ENCODE data around the gene ANKRD36.
"Not testable (repeated sequence)": the region's sequence is repeated elsewhere in the genome, so short reads cannot be mapped to it uniquely, and the experiment has no call there.

- TF ChIP-seq TARDBP (IDR thresholded peaks at IDR 0.05; ENCODE audit: borderline replicate concordance); RELA (IDR thresholded peaks at IDR 0.05; ENCODE audit: borderline replicate concordance, partially characterized antibody); KAT2A (conservative IDR thresholded peaks at IDR 0.05; ENCODE audit: control insufficient read depth, low read depth, low read length); ZNF24 (IDR thresholded peaks at IDR 0.05); CBFB (IDR thresholded peaks at IDR 0.05; ENCODE audit: low read depth); YY1 (IDR thresholded peaks at IDR 0.05; ENCODE audit: low read depth, low read length); IRF4 (IDR thresholded peaks at IDR 0.05; ENCODE audit: low read depth, low read length); HCFC1 (IDR thresholded peaks at IDR 0.05; ENCODE audit: low read length); TAF1 (IDR thresholded peaks at IDR 0.05; ENCODE audit: borderline replicate concordance, low read depth, low read length); IKZF1 (conservative IDR thresholded peaks at IDR 0.05); EP300 (IDR thresholded peaks at IDR 0.05; ENCODE audit: borderline replicate concordance in 1 of 2, control insufficient read depth in 1 of 2, low read depth in 2 of 2, low read length in 2 of 2); ASH2L (IDR thresholded peaks at IDR 0.05; ENCODE audit: borderline replicate concordance, low read depth); ZNF274 (IDR thresholded peaks at IDR 0.05; ENCODE audit: insufficient read depth, insufficient read length): not testable (repeated sequence)
- TF ChIP-seq, protein P1, sequence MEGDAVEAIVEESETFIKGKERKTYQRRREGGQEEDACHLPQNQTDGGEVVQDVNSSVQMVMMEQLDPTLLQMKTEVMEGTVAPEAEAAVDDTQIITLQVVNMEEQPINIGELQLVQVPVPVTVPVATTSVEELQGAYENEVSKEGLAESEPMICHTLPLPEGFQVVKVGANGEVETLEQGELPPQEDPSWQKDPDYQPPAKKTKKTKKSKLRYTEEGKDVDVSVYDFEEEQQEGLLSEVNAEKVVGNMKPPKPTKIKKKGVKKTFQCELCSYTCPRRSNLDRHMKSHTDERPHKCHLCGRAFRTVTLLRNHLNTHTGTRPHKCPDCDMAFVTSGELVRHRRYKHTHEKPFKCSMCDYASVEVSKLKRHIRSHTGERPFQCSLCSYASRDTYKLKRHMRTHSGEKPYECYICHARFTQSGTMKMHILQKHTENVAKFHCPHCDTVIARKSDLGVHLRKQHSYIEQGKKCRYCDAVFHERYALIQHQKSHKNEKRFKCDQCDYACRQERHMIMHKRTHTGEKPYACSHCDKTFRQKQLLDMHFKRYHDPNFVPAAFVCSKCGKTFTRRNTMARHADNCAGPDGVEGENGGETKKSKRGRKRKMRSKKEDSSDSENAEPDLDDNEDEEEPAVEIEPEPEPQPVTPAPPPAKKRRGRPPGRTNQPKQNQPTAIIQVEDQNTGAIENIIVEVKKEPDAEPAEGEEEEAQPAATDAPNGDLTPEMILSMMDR (IDR thresholded peaks at IDR 0.05 in 2 of 3, conservative IDR thresholded peaks at IDR 0.05 in 1 of 3; ENCODE audit: control insufficient read depth in 2 of 3, extremely low read depth in 1 of 3, insufficient read depth in 1 of 3, low read depth in 3 of 3, low read length in 3 of 3), result not testable (repeated sequence)
Measured at GRCh38 chr2:97276232-97276798, 163.4 kb downstream of the ANKRD36 start.
